Right hindlimb (tissue), 1 donor: ENCODE results near the gene CDKAL1.
"Not testable (repeated sequence)": the region's sequence is repeated elsewhere in the genome, so short reads cannot be mapped to it uniquely, and the experiment has no call there.

ENCODE experiments used
- DNase-seq: peaks from one replicate; pipeline ENCODE4 v3.0.0-alpha.2; 2018

CDKAL1 gene

GRCh38 chr6:21085643-21086042 lies 551.4 kb downstream of the CDKAL1 start:
- no peak for DNase-seq

GRCh38 chr6:21087188-21087587 lies 552.9 kb downstream of the CDKAL1 start:
- no peak for DNase-seq

GRCh38 chr6:21091411-21091810 lies 557.2 kb downstream of the CDKAL1 start:
- no peak for DNase-seq

GRCh38 chr6:21092231-21092772 lies 558.0 kb downstream of the CDKAL1 start:
- DNase-seq, result not testable (repeated sequence)

GRCh38 chr6:21095462-21095861 lies 561.2 kb downstream of the CDKAL1 start:
- no peak for DNase-seq

- no peak for DNase-seq
These were observed 563.9 kb downstream of the CDKAL1 start for GRCh38 chr6:21098134-21098533.

- DNase-seq, result no peak
These were observed 564.5 kb downstream of the CDKAL1 start for GRCh38 chr6:21098744-21099143.

- DNase-seq, result no peak
These were observed 565.4 kb downstream of the CDKAL1 start for GRCh38 chr6:21099338-21100314.

GRCh38 chr6:21100991-21101390 lies 566.7 kb downstream of the CDKAL1 start:
- no peak for DNase-seq

- no peak for DNase-seq
These were observed 567.4 kb downstream of the CDKAL1 start for GRCh38 chr6:21101694-21102093.

GRCh38 chr6:21102201-21102600 lies 567.9 kb downstream of the CDKAL1 start:
- no peak for DNase-seq

GRCh38 chr6:21102624-21103023 lies 568.4 kb downstream of the CDKAL1 start:
- no peak for DNase-seq

GRCh38 chr6:21103626-21104224 lies 569.5 kb downstream of the CDKAL1 start:
- no peak for DNase-seq

GRCh38 chr6:21104288-21104687 lies 570.0 kb downstream of the CDKAL1 start:
- DNase-seq, result no peak

- DNase-seq, result no peak
These were observed 573.5 kb downstream of the CDKAL1 start for GRCh38 chr6:21107796-21108195.

- no peak for DNase-seq
These were observed 575.3 kb downstream of the CDKAL1 start for GRCh38 chr6:21109391-21110178.

GRCh38 chr6:21110684-21111083 lies 576.4 kb downstream of the CDKAL1 start:
- DNase-seq, result no peak

GRCh38 chr6:21111093-21111725 lies 577.0 kb downstream of the CDKAL1 start:
- no peak for DNase-seq

- no peak for DNase-seq
These were observed 580.9 kb downstream of the CDKAL1 start for GRCh38 chr6:21115111-21115510.

GRCh38 chr6:21116736-21117135 lies 582.5 kb downstream of the CDKAL1 start:
- DNase-seq, result no peak

- DNase-seq, result no peak
These were observed 584.0 kb downstream of the CDKAL1 start for GRCh38 chr6:21118216-21118780.

- DNase-seq, result no peak
These were observed 587.4 kb downstream of the CDKAL1 start for GRCh38 chr6:21121636-21122136.
